Central memory CD8-positive, alpha-beta T cell (primary cell): ENCODE results near the gene TMEM167A.

ENCODE experiments used
- ATAC-seq: fragments of 150-1000 bp; cut with Tn5 transposase; replicated peaks from 2 replicates; pipeline ENCODE4 v1.10.0; 2022; ENCODE audit warnings: mild to moderate bottlenecking, moderate FRiP score, moderate number of reproducible peaks; ENCODE audit not compliant: poor library complexity, severe bottlenecking; ENCODE audit errors: extremely low read depth
- DNase-seq, 2 donors: peaks; one replicate each; pipeline ENCODE4 v3.0.0; 2021; ENCODE audit warnings: low spot score in 2 of 2
- H3K27ac Mint-ChIP-seq: one replicate; pipeline ENCODE4 v1.8.0; 2022; ENCODE audit warnings: low read depth, mild to moderate bottlenecking, moderate library complexity, mixed read lengths
- H3K27me3 Mint-ChIP-seq: one replicate; pipeline ENCODE4 v1.8.0; 2022; ENCODE audit warnings: mixed read lengths
- H3K36me3 Mint-ChIP-seq: one replicate; pipeline ENCODE4 v1.8.0; 2022; ENCODE audit warnings: mild to moderate bottlenecking, moderate library complexity, mixed read lengths; ENCODE audit not compliant: insufficient read depth
- H3K4me1 Mint-ChIP-seq: one replicate; pipeline ENCODE4 v1.8.0; 2022; ENCODE audit warnings: mixed read lengths
- H3K4me3 Mint-ChIP-seq: one replicate; pipeline ENCODE4 v1.8.0; 2022; ENCODE audit warnings: mild to moderate bottlenecking, moderate library complexity, mixed read lengths
- H3K9me3 Mint-ChIP-seq: one replicate; pipeline ENCODE4 v1.8.0; 2022; ENCODE audit warnings: mixed read lengths

The TMEM167A gene

GRCh38 chr5:83099445-83099844 is 22.3 kb upstream of the TMEM167A start:
- Mint-ChIP-seq H3K36me3 (no peaks in the 10 kb centered on the region), H3K27ac (no peak overlapping the region), H3K27me3 (no peaks in the 10 kb centered on the region), H3K4me1 (no peaks in the 10 kb centered on the region), H3K4me3 (no peak overlapping the region), H3K9me3 (peaks cover 1% of the 10 kb centered on the region)
- no peak for DNase-seq
- no peak for ATAC-seq

GRCh38 chr5:83099001-83099400 is 21.8 kb upstream of the TMEM167A start:
- H3K27ac Mint-ChIP-seq: no peak overlapping the region
- peaks cover 6% of the 10 kb centered on the region for H3K9me3 Mint-ChIP-seq
- no peak for DNase-seq
- no peaks in the 10 kb centered on the region for H3K4me1 Mint-ChIP-seq
- H3K36me3 Mint-ChIP-seq: no peaks in the 10 kb centered on the region
- no peaks in the 10 kb centered on the region for H3K27me3 Mint-ChIP-seq
- no peak for ATAC-seq
- no peak overlapping the region for H3K4me3 Mint-ChIP-seq

- no peaks in the 10 kb centered on the region for H3K36me3 Mint-ChIP-seq
- DNase-seq: no peak
- no peaks in the 10 kb centered on the region for H3K27me3 Mint-ChIP-seq
- peaks cover 16% of the 10 kb centered on the region for H3K9me3 Mint-ChIP-seq
- no peak for ATAC-seq
- H3K4me1 Mint-ChIP-seq: peaks cover 6% of the 10 kb centered on the region
- H3K4me3 Mint-ChIP-seq: no peak overlapping the region
- H3K27ac Mint-ChIP-seq: no peak overlapping the region
Measured at GRCh38 chr5:83097689-83098231, 20.6 kb upstream of the TMEM167A start.

GRCh38 chr5:83096660-83097339 is 19.6 kb upstream of the TMEM167A start:
- no peak for DNase-seq
- ATAC-seq: no peak
- H3K9me3 Mint-ChIP-seq: peaks cover 19% of the 10 kb centered on the region
- no peak overlapping the region for H3K27ac Mint-ChIP-seq
- no peaks in the 10 kb centered on the region for H3K36me3 Mint-ChIP-seq
- H3K4me1 Mint-ChIP-seq: peaks cover 16% of the 10 kb centered on the region
- H3K27me3 Mint-ChIP-seq: no peaks in the 10 kb centered on the region
- H3K4me3 Mint-ChIP-seq: no peak overlapping the region

DNA sequence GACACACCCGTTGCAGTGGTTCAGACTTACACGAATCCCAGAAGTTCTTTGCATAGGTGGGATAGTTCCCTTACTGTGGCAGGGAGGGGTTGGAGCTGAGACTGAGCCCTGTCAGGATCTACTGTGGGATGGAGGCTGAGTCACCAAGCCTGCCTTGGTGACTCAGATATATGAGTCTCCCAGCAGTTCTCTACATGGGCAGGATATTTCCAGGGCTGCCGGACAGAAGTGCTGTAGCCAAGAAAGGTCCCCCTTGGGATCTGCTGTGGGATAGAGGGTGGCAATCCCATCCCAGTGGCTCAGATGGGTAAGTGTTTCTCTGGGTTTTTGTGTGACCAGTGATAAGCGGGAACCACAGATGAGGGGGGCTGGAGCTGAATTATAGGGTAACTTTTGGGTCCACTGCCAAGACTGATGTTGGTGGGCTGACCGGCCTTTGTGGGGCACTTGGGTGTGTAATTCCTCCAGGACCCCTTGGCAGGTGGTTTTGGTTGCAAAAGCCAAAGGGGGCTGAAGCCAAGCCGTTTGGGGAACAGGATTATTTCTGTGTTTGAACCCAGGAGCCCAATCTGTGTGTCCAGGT is 18.9 kb upstream of the TMEM167A start:
- H3K4me1 Mint-ChIP-seq: peaks cover 18% of the 10 kb centered on the region
- no peak overlapping the region for H3K4me3 Mint-ChIP-seq
- H3K27me3 Mint-ChIP-seq: no peaks in the 10 kb centered on the region
- peaks cover 19% of the 10 kb centered on the region for H3K9me3 Mint-ChIP-seq
- DNase-seq: no peak
- H3K27ac Mint-ChIP-seq: no peak overlapping the region
- H3K36me3 Mint-ChIP-seq: no peaks in the 10 kb centered on the region
- no peak for ATAC-seq

DNA sequence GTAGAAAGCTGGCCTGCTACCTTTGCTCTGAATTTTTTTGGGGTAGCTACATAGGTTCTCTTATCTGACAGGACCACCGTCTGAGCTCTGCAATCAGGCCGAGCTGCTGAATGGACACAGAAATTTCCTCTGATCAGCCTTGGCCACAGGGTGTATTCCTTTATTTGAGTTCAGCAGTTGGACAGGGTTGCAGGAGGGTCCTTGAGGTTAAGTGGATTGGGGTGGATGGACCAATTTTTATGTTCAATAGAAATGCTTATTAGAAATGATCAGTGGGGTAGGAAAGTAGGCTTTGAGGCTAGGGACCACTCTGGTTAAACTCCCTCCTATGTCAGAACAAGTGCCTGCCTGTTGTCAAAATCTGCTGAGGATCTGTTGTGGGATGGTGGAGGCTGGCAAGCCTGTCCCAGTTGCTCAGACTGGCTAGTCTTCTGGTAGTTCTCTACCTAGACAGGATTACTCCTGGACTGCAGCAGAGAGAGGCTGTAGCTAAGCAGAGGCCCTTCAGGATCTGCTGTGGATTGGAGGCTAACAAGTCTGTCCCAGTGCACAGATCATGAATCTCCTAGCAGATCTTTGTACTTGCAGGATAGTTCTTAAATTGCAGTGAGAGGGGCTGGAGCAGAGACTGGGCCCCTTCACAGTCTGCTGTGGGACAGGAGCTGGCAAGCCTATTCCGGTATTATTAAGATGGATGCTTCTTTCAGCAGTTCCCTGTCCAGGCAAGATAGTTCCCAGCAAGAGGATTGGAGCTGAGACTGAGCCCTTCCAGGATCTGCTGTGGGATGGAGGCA is 18.2 kb upstream of the TMEM167A start:
- ATAC-seq: no peak
- Mint-ChIP-seq H3K4me1 (peaks cover 18% of the 10 kb centered on the region), H3K27me3 (no peaks in the 10 kb centered on the region)

GRCh38 chr5:83093692-83094091 is 16.5 kb upstream of the TMEM167A start:
- Mint-ChIP-seq H3K36me3 (no peaks in the 10 kb centered on the region), H3K27me3 (no peaks in the 10 kb centered on the region), H3K4me3 (no peak overlapping the region), H3K4me1 (peaks cover 18% of the 10 kb centered on the region), H3K27ac (no peak overlapping the region), H3K9me3 (peaks cover 19% of the 10 kb centered on the region)
- ATAC-seq (no peak), DNase-seq (no peak)

More for the DNA sequence above, 18.2 kb upstream of the TMEM167A start:
- Mint-ChIP-seq H3K9me3 (peaks cover 19% of the 10 kb centered on the region), H3K4me3 (no peak overlapping the region), H3K27ac (no peak overlapping the region), H3K36me3 (no peaks in the 10 kb centered on the region)
- no peak for DNase-seq

DNA sequence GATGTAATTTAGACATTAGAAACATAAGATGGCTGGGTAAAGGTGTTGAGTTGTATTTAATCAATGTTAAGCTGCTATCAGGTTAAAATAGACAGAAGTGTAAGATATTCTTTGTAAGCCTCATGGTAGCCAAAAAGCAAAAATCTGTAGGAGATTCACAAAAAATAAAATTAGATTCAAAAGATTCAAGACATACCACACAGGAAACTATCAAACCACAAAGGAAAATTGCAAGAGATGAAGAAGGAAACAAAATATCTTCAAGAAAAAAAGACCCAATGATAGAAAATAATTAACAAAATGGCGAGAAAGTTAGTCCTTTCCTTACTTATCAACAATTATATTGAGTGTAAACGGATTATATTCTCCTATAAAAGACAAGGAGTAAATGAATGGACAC is 15.4 kb upstream of the TMEM167A start:
- Mint-ChIP-seq H3K27ac (peak overlapping the region; percentile 8), H3K36me3 (no peaks in the 10 kb centered on the region), H3K27me3 (no peaks in the 10 kb centered on the region), H3K4me3 (peak overlapping the region; percentile 22), H3K4me1 (peaks cover 18% of the 10 kb centered on the region), H3K9me3 (peaks cover 19% of the 10 kb centered on the region)
- no peak for DNase-seq
- ATAC-seq: no peak

GRCh38 chr5:83090169-83090568 is 13.0 kb upstream of the TMEM167A start:
- peaks cover 19% of the 10 kb centered on the region for H3K9me3 Mint-ChIP-seq
- no peaks in the 10 kb centered on the region for H3K36me3 Mint-ChIP-seq
- no peak for DNase-seq
- H3K4me3 Mint-ChIP-seq: no peak overlapping the region
- no peak overlapping the region for H3K27ac Mint-ChIP-seq
- peaks cover 18% of the 10 kb centered on the region for H3K4me1 Mint-ChIP-seq
- no peaks in the 10 kb centered on the region for H3K27me3 Mint-ChIP-seq
- ATAC-seq: no peak

- Mint-ChIP-seq H3K9me3 (no peaks in the 10 kb centered on the region), H3K4me1 (no peaks in the 10 kb centered on the region), H3K36me3 (no peaks in the 10 kb centered on the region), H3K27ac (no peak overlapping the region), H3K27me3 (no peaks in the 10 kb centered on the region), H3K4me3 (no peak overlapping the region)
- ATAC-seq (no peak), DNase-seq (no peak)
Measured at GRCh38 chr5:83085106-83085505, 7.9 kb upstream of the TMEM167A start.

GRCh38 chr5:83084336-83084735 is 7.1 kb upstream of the TMEM167A start:
- no peak for ATAC-seq
- Mint-ChIP-seq H3K4me1 (no peaks in the 10 kb centered on the region), H3K36me3 (no peaks in the 10 kb centered on the region), H3K27ac (no peak overlapping the region), H3K4me3 (no peak overlapping the region), H3K9me3 (no peaks in the 10 kb centered on the region), H3K27me3 (no peaks in the 10 kb centered on the region)
- no peak for DNase-seq

GRCh38 chr5:83082750-83083149 is 5.6 kb upstream of the TMEM167A start:
- Mint-ChIP-seq H3K27me3 (no peaks in the 10 kb centered on the region), H3K4me3 (no peak overlapping the region), H3K9me3 (no peaks in the 10 kb centered on the region), H3K27ac (no peak overlapping the region), H3K36me3 (no peaks in the 10 kb centered on the region), H3K4me1 (peaks cover 8% of the 10 kb centered on the region)
- no peak for ATAC-seq
- DNase-seq: no peak
